HG03196 (cell line): ENCODE measurements around the gene TP53I3.
A peak's percentile ranks its signal among the peaks of the same experiment; 100 is the strongest.
"Not testable (repeated sequence)": the region's sequence is repeated elsewhere in the genome, so short reads cannot be mapped to it uniquely, and the experiment has no call there.

Experiments
- ATAC-seq: cut with Tn5 transposase; IDR thresholded peaks from one replicate; pipeline ENCODE4 v1.9.1; 2021; ENCODE audit not compliant: unreplicated experiment

TP53I3 gene

DNA sequence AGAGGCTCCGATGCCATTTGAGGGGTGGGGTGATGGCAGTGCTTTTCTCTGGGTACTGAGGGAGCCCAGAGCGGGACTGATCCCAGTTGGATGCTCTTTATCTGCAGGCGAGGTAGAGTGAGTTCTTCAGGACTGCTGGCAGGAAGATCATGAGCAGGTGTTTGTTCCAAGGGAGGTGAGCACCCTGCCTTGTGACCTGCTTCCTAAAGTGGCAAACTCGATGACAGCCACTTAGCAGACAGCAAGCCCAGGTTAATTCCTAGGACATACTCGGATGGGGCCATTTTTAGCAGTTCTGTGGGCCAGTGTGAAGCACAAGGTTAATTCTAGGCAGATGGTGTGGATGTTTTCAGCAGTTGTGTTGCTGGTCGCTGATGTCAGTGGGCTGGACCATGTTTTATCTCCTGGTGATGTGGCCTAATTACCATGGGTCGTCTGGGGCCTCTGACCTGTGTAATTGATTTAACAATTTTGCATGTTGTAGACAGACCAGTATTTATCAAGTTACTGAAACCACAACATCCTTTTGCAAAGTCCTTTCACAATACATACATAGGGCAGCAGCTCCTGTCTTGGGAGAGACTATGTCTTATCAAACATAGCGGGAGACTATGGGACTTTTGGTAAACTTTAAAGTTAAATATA is 30.1 kb downstream of the TP53I3 start:
- ATAC-seq: no peak

DNA sequence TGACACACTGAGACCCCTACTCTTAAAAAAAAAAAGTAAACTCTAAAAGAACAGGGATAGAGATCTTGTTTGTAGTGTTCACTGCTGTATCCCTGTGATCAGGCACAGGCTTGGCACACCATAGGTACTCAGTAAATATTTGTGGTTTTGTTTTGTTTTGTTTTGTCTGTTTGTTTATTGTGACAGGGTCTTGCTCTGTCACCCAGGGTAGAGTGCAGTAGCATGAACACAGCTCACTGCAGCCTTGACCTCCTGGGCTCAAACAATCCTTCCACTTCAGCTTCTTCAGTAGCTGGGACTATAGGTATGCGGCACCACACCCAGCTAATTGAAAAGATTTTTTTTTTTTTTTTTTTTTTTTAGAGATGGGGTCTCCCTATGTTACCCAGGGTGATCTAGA is 31.7 kb downstream of the TP53I3 start:
- ATAC-seq: no peak

DNA sequence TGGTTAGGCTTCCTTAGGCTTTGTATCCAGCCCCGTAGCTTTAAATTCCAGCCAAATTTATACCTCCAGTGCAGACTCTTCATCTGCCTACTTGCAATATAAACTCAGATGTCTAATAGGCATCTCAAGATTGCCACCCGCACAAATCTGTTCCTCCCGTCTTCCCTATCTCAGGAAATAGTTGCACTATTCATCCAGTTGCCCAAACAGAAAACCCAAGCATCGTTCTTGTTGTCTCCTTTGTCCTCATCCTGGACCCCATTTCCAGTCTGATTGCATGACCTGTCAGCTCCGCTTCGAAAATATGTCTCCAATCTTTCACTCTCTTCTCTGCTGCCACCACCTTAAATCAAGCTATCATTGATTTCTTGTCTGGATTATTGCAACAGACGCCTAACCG is 32.8 kb downstream of the TP53I3 start:
- ATAC-seq: no peak

DNA sequence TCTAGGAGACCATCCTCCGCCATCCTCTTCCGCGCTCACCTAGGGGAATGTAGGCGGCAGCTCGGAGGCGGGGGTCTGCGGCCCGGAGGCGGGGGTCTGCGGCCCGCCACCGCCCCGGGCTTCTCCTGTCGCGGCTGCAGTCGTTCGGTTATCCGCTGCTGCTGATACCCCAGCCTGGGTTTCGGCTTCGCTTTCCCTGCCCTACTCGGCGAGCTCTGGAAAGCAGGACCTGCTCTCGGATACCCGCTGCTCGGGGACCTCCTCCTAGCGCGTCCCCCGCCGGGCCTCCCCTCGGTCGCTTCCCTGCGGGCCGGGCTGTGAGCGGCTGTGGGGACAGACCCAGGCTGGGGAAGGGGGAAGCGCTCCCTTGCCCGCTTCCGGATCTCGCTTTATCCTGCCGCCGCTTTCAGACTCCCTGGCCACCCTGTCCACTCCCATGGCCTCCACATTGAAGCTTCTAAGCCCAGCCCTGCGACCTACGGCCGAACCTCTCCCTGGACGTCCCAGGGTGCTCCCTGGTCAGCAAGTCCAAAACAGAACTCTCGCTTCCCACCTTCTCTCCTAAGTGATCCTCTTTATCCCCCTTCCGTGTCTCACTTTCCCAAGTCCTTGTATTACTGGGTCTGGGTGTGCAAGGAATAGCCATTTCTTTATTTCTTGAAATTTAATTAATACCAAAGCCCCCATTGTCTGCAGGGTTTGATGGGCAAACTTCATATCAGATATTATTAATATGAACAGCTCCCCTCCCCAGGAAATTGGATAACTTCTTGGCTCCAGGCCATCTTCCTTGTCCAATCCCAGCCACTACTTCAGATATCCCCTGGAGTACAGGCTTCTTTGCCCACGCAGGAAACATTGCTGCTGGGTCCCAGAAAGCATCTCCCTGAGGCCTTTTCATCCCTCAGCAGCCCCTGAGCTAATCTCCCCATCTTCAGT is 34.3 kb downstream of the TP53I3 start:
- no peak for ATAC-seq

DNA sequence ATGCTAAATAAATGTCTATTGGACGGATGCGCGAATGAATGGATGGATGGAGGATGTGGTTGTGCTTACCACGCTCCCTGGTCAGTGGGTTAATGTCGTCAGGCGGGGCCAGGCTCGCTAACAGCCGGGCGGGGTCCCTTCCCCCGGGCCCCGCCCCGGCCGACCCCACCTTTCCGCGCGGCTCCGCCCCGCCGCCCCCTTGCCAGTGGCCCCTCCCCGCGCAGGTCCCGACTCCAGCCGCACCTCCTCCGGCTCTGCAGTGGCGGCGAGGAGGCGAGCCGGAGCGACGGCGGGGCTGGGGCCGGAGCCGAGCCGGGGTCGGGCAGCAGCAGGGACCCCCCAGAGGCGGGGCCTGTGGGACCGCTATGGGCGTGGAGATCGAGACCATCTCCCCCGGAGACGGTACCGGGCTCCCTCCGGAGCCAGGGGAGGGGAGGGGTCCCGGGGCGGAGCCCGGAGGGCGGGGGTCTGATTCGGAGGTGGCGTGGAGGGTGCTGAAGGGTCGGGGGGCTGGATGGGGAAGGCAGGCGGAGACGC is 35.1 kb downstream of the TP53I3 start, which contains the start of gene FKBP1B:
FKBP1B (plus strand) TSS at position 257 of the 537 bp plus-strand sequence; CDS start at position 366, 109 bp downstream.
- ATAC-seq: no peak

DNA sequence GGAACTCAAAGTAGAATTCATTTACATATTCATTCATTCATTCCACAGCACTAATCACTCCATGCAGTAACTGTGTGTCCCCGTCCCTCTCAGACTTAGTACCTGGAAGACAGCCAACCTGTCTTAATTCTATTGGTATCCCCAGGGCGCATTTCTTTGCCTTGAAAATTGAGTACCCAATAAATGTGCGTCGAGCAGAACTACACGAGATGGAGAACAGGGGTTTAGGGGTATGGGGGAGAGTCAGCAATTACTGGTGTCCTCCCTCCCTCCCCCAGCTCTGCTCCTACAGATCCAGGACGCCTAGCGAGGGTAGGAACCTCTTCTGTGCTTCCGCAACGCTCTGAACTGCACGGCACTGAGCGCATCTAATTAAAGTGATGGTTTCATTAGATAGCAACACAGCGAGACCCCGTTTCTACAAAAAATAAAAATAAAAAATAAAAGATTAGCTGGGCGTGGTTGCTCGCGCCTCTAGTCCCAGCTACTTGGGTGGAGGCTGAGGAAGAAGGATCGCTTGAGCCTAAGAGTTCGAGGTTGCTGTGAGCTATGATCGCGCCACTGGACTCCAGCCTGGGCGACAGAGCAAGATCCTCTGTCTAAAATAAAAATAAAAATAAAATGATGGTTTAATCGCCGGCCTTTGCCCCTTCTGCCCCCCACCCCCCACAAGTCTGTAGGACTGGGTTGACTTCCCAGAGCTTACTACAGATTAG is 35.7 kb downstream of the TP53I3 start:
- no peak for ATAC-seq

DNA sequence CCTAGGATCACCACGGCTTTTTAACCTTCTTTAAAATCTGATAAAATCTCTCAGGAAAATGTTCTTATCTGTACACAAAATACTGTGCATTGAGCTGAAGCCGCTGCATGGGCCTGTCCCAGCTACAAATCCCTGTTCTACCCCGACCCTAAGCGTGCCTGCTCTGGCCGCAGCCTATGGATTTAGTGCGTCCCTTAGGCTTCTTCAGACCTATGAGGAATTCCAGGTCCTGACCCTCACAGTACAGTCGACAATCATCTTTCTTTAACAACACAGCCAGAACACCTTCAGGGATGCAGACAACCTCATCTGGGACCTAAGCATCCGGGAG is 37.0 kb downstream of the TP53I3 start:
- peak; percentile 2 for ATAC-seq

DNA sequence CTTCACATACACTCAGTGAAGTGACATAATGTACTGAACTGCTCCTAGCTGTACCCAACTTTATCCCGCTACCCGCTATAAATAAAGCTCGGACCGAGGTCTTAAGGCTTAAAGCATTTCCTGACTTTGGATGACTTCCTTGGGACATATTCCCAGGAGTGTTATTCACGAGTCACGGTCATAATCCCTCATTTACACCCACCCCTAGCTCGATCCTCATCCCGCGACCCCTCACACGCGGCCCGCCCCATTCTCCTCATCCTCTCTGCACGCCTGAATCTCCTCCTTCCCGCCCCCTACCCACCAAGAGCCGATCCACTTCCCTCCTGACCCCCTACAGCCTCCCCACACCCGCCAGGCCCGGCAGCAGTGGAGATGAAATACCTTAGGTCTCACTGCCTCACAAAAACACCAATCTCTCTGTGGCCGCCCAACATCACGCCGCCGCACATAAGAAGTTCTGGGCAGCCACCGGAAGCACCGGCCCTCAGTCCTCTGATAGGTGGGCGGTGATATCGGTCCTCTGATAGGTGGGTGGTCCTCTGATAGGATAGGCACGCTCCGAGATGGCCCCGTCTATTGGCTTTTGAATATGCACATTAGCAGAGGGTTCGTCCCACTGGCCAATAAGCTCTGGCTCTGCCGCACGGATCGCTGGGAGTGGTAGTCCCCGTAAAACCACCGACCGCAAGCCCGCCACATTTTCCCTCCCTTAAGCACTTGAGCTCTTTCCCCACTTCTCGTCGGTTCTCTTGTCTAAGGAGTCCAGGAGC is 37.5 kb downstream of the TP53I3 start, which contains the start of gene WDCP:
WDCP (minus strand) TSS at position 462 of the 773 bp plus-strand sequence. CDS start 7,897 bp downstream, outside the sequence.
- ATAC-seq: peak; percentile 99

DNA sequence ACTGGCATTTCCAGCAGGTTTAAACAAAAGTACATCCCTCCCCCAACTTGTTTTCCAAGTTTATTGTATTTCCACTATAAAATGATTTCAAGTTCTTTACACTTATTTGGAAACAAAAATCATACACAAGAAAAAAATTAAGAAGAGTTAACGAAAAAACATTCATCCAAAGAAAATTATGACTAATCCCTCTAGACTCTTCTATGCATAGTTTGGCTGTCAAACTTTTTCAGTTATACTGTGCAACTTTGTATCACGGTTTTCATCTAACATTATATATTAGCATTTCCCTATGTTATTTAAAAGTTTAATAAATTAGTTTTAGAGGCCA is 38.1 kb downstream of the TP53I3 start:
- no peak for ATAC-seq

DNA sequence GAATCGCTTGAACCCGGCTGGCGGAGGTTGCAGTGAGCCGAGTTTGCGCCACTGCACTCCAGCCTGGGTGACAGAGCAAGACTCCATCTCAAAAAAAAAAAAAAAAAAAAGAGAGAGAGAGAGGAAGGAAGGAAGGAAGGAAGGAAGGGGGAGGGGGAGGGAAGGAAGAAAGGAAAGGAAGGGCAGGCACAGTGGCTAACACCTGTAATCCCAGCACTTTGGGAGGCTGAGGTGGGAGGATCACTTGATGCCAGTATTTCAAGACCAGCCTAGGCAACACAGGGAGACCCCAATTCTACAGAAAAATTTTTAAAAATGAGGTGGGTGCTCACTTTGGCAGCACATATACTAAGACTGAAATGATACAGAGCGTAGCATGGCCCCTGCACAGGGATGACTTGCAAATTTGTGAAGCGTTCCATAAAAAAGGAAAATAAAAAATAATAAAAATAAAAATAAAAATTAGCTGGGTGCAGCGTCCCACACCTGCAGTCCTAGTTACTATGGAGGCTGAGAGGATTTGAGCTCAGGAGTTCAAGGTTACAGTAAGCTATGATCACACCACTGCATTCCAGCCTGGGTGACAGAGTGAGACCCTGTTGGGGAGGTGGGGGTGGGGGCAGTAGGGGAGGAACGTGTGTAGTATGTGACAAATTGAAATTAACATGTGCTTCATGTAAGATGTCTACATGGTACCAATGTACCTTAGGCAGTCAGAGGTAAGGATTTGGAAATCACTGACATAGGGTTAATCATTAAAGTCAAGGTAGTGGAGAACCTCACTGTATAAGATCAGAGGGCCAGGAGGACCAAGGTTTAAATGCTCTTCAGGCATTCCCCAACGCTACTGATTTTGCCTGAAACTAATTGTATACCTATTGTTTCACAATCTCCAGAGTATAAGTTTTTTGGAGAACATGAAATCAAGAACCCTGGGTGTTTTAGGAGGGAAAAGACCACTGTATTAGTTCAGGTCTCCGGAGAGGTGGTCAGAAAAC is 38.8 kb downstream of the TP53I3 start:
- no peak for ATAC-seq

DNA sequence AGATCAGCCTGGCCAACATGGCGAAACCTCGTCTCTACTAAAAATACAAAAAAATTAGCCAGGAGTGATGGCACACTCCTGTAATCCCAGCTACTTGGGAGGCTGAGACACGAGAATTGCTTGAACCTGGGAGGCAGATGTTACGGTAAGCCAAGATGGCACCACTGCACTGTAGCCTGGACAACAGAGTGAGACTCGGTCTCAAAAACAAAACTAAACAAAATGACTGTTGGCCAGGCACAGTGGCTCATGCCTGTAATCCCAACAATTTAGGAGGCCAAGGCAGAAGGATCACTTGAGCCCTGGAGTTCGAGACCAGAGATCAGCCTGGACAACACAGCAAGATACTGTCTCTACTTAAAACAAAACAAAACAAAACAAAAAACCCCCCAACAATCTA is 41.5 kb downstream of the TP53I3 start:
- not testable (repeated sequence) for ATAC-seq

DNA sequence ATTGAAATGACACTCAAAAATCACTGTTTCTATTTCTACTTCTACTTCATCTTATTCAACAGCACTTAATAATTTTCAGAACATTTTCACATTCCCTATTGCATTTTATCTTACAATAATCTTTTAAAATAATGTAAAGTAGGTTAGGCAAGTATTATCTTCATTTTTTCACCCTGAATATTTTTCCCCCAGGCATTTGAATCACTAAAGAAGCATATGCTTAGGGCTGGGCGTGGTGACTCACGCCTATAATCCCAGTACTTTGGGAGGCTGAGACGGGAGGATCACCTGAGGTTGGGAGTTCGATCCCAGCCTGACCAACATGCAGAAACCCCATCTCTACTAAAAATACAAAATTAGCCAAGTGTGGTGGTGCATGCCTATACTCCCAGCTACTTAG is 44.1 kb downstream of the TP53I3 start:
- ATAC-seq: no peak

DNA sequence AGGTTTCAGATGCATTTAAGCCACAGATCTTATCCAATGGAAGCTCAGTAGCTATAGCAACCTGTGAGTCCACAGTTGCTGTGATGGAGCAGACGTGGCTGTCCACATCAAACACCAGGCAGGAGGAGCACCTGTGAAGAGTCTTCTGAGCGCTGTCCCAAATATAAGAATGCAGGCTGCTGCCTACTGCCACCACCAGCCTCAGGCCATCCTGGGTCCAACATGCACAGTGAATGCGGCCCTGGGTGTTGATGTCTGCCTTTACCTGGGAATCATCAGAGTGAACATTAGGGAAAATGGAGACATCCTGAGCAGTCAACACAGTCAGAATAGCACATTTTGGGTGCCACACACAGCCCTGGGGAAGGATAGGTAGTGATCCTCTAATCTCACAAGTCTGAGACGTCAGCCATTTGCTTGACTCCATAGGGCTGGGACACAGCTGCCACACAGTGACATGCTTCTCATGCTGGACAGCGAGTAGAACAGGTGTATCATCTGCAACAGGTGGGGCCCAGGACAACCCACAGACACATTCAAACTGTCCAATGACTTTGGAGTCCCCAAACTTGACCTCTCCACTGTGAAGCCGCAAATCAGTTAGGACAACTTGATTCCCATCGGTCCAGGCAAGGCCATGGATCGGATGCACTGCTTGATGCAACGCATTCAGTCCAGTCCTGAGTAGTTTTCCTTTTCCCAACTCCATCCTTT is 45.7 kb downstream of the TP53I3 start:
- ATAC-seq: no peak
